Activated CD8-positive, alpha-beta memory T cell treated with anti-CD3 and anti-CD28 coated beads, Interleukin-2, amount 50 U/mL, for 48 hours (primary cell): Measurements from ENCODE around the gene NAGA.
"Not testable (repeated sequence)": the region's sequence is repeated elsewhere in the genome, so short reads cannot be mapped to it uniquely, and the experiment has no call there.

Source experiments
- DNase-seq: peaks from one replicate; pipeline ENCODE4 v3.0.0-alpha.2; 2020

The NAGA gene

GRCh38 chr22:42070517-42071422 lies at the start of gene NAGA:
Gene NAGA, minus strand, starts transcription at chr22:42070812. Its CDS starts 515 bp downstream, at chr22:42070297.
- DNase-seq = peak; percentile 92

DNA sequence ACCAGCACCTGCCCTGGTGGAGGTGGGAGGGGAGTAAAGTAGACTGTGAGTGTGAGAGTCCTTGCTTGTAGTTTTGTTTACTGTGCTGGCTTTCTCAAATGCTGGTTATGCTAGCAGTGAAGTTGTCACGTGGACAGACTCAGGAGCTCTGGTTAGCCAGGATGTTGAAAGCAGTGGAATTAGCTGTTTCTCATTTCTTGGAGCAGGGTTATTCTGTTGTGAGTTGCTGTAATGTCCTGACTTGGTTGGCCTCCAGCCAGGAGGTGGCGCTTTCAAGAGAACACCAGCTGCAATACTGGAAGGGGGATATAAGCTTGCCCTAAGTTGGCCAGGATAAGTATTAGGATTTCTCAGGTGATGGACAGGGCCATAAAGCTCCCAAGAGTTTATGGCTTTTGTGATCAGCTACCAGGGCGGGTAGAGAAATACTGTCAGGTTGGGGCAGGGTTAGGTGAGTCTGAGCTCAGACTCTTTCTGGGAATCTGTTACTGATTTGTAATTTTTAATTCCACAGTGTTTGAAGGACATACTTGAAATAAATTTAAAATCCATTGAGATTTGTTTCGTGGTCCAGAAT lies 46.3 kb upstream of the NAGA start:
- no peak for DNase-seq

- DNase-seq = not testable (repeated sequence)
These were observed 44.8 kb upstream of the NAGA start for GRCh38 chr22:42115420-42115830.

- no peak for DNase-seq
These were observed 44.1 kb upstream of the NAGA start for GRCh38 chr22:42114721-42115120.

GRCh38 chr22:42112793-42113192 lies 42.2 kb upstream of the NAGA start:
- not testable (repeated sequence) for DNase-seq

DNA sequence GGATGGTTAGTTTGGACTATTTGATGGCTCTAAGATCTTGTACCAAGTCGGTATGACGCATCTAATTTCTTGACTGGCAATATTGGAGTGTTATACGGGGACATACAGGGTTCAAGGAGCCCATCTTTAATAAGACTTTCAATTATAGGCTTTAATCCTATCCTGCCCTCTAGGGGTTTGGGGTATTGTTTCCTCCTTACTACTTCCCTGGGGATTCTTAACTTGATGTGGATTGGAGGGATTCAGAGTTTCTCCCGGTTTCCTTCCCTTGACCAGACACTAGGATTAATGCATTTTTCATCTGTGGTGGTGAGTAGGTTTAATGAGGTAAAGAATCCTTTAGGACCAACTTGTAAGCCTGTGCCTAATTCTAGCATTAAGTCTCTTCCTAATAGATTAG lies 41.2 kb upstream of the NAGA start:
- no peak for DNase-seq

GRCh38 chr22:42108848-42109247 lies 38.2 kb upstream of the NAGA start:
- DNase-seq = no peak

- not testable (repeated sequence) for DNase-seq
These were observed 33.8 kb upstream of the NAGA start for GRCh38 chr22:42104332-42104860.

DNA sequence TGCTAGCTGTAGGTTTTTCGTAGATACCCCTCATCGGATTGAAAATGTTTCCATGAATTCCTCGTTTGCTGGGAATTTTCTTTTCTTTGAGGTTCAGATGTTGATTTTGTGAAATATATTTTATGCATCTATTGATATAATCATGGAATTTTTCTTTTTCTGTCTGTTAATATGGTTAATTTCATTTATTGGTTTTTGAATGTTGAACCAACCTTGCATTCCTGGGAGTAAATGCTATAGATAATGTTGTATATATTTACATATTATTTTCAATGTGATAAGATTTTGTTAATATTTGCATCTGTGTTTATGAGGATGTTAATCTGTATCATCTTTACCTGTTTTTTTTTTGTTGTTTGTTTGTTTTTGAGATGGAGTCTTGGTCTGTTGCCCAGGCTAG lies 30.6 kb upstream of the NAGA start:
- DNase-seq = no peak

- no peak for DNase-seq
These were observed 20.8 kb upstream of the NAGA start for GRCh38 chr22:42091455-42091782.

- peak; percentile 96 for DNase-seq
These were observed 20.2 kb upstream of the NAGA start, which contains the start of gene NDUFA6 for GRCh38 chr22:42090596-42091454. Gene NDUFA6, minus strand, starts transcription at chr22:42090772. Its CDS starts 28 bp downstream, at chr22:42090744.

- DNase-seq = no peak
These were observed 15.4 kb upstream of the NAGA start for GRCh38 chr22:42086051-42086450.

- no peak for DNase-seq
These were observed 14.3 kb upstream of the NAGA start for GRCh38 chr22:42084874-42085273.

GRCh38 chr22:42083119-42083518 lies 12.5 kb upstream of the NAGA start:
- no peak for DNase-seq

DNA sequence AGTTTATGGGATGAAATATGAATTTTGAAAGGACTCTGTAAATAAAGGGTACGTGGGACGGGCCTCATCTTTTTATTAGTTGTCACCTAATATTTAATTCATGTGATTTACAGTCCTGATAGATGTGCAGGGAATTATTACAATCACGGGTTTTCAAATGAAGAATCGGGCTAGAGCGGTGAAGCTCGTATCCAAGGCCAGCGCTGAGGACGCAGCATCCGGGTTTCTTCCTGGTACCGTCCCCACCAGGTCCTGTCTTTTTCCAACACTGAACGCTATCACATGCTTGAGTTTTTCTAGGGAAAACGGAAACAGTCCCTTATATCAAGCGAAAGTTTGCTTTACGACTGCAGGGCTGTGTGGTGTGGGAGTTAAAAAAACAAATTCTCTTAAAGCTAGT lies 9.7 kb upstream of the NAGA start:
- DNase-seq = peak; percentile 50

- peak; percentile 98 for DNase-seq
These were observed 9.0 kb upstream of the NAGA start, which contains the start of gene SMDT1 for GRCh38 chr22:42079319-42080251. Gene SMDT1, plus strand, starts transcription at chr22:42079700. Its CDS starts 69 bp downstream, at chr22:42079769.

GRCh38 chr22:42078469-42079318 lies 8.1 kb upstream of the NAGA start:
- peak; percentile 51 for DNase-seq

- peak; percentile 50 for DNase-seq
These were observed 7.0 kb upstream of the NAGA start for GRCh38 chr22:42077486-42078125.

DNA sequence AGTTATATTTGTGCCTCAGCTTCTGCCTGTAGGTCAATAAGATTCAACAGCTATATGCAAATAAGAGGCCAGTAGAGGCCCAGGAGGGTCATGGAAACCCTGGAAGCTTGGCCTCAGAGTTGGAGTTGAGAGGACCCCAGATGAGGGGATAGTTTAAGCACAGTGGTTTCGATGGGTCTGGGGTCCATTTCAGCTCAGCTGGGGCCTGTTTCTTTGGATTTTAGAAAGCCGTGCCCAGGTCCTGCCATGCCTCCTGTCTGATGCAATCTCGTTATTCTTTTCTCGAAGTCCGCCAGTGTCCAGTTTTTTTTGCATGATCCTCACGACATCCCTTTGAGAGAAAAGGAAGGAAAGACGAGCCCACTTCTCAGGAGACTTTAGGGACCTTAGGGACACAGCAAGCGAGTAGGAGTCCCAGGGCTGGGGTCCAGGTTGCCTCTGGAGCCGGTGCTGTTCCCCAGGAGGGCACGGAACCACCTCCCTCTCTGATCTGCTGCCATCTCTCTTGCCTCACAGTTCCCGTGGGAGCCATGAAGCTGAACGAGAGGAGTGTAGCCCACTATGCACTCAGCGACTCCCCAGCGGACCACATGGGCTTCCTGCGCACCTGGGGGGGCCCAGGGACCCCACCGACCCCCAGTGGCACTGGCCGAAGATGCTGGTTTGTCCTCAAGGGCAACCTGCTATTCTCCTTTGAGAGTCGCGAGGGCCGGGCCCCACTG lies 6.3 kb upstream of the NAGA start:
- peak; percentile 50 for DNase-seq
